Astrocyte of the spinal cord (primary cell): ENCODE results near the gene OTC.

Experiments used
- DNase-seq: peaks from one replicate; pipeline ENCODE4 v3.0.0; 2011; ENCODE audit warnings: low read depth, low spot score
- H3K4me3 ChIP-seq: 2 replicates; pipeline ENCODE4 v1.5.1; 2011; ENCODE audit warnings: low read depth, mild to moderate bottlenecking, low read length, moderate library complexity
- CTCF ChIP-seq: IDR thresholded peaks from 2 replicates; pipeline ENCODE4 v1.5.1; 2012; ENCODE audit warnings: low read depth, mild to moderate bottlenecking, low read length, inconsistent platforms
- in situ Hi-C: cut with HindIII; loops from 2 replicates; pipeline ENCODE4 v1.10.0; 2017; ENCODE audit warnings: low sequenced_read_pairs

The OTC gene

GRCh38 chrX:38347136-38347535, 5.3 kb upstream of the OTC start:
- in situ Hi-C loops: no loop called here
- no peak for TF ChIP-seq CTCF
- no peak overlapping the region for H3K4me3 ChIP-seq
- peak; percentile 49 for DNase-seq

DNA sequence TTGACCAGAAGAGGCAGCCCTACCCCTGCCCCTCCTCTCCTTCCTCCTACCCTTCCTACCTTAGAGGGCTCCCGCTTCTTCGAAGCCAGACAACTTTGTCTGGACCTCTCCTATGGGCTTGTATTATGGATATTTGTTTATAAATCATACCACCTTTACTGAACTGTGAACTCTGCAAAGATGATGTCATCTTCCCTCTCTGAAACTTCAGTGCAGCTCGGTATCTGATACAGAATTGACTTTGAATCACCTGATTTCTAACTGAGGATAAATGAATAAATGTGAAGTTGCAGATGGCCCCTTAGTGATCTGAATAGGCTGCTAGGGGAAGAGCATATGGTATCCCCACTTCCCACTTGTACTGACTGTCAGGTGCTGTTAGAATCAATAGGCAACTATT, 1.1 kb upstream of the OTC start:
- in situ Hi-C loops: no loop called here
- no peak for TF ChIP-seq CTCF
- no peak overlapping the region for H3K4me3 ChIP-seq
- DNase-seq: no peak

DNA sequence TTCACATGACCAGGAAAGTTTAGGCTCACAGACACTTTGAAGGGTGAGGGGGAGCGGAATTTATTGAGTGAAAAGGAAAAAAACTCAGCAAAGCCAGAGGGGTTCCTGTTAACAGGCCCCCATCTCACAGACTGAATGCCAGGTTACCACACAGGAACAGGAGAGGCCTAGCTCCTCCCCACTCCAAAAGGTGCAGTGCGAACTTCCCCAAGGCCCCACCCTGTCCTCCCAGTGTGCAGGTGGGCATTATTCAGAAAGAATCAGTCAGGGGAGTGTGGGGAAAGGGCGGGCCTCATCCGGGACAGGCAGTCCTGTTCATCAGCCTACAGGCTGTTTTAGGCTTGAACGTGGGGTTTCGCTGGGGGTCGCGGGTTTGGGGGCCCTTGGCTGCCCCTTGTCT, 4.0 kb downstream of the OTC start:
- no peak overlapping the region for H3K4me3 ChIP-seq
- in situ Hi-C loops: no loop called here
- DNase-seq: no peak
- no peak for TF ChIP-seq CTCF

- H3K4me3 ChIP-seq: no peak overlapping the region
- DNase-seq: no peak
- in situ Hi-C loops: no loop called here
- TF ChIP-seq CTCF: no peak
Observed at GRCh38 chrX:38357747-38358673, 5.6 kb downstream of the OTC start.

DNA sequence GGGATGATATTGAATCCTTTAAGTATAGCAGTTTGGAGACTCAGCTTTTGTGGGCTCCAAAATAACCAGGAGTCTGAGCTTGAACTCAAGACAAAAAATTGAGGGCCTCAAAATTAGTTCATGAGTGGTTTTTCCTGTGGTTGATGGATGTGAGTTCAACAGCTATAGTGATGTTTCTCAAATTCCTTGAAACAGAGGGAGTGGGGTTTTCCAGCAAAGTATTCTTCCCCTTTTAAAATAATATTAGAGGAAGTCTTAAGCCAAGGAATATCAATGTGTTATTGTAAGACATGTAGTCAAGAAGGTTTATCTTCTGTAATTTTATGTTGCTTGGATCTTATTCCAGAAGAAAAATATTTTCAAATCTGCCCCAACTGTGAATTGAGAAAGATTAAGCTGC, 10.6 kb downstream of the OTC start:
- in situ Hi-C loops: no loop called here
- no peak overlapping the region for H3K4me3 ChIP-seq
- no peak for TF ChIP-seq CTCF
- DNase-seq: no peak

- H3K4me3 ChIP-seq: no peak overlapping the region
- TF ChIP-seq CTCF: no peak
- DNase-seq: no peak
- in situ Hi-C loops: no loop called here
Observed at GRCh38 chrX:38365954-38366353, 13.6 kb downstream of the OTC start.
